Breast epithelium (tissue), 4 donors: ENCODE results near the gene TAF4B. TPM values are rescaled to one million over a fixed set of nuclear protein-coding genes. Genes with fewer than 3 reads are reported as not detected.

Experiments used
- DNase-seq, 2 donors: peaks; one replicate each; pipeline ENCODE4 v3.0.0-alpha.2; 2019; ENCODE audit warnings: low spot score in 2 of 2
- H3K27ac ChIP-seq, 2 donors: fragments of 200-600 bp; sonication (generic) in 1 of 2; one replicate each; pipeline ENCODE4 v1.5.1; 2016 to 2019; ENCODE audit warnings: mild to moderate bottlenecking in 1 of 2
- H3K27me3 ChIP-seq, 2 donors: fragments of 200-600 bp; sonication (generic) in 1 of 2; one replicate each; pipeline versions ENCODE4 v1.5.1 to v1.6.0; 2017 to 2019; ENCODE audit warnings: control low read depth in 1 of 2, mild to moderate bottlenecking in 1 of 2
- H3K36me3 ChIP-seq: fragments of 200-600 bp; one replicate; pipeline ENCODE4 v1.5.1; 2019
- H3K4me1 ChIP-seq, 2 donors: fragments of 200-600 bp; sonication (generic); one replicate each; pipeline ENCODE4 v1.5.1; 2016 to 2019; ENCODE audit warnings: control low read depth in 1 of 2
- H3K4me3 ChIP-seq, 3 donors: fragments of 200-600 bp; sonication (generic); 1 replicate in 2 of 3; 2 replicates in 1 of 3; pipeline ENCODE4 v1.5.1; 2016 to 2019; ENCODE audit warnings: mild to moderate bottlenecking in 3 of 3, moderate library complexity in 2 of 3
- H3K9me3 ChIP-seq, 2 donors: fragments of 200-600 bp; sonication (generic) in 1 of 2; one replicate each; pipeline ENCODE4 v1.5.1; 2016 to 2019; ENCODE audit warnings: control low read depth in 1 of 2
- POLR2A ChIP-seq: fragments of 450-650 bp; IDR thresholded peaks from one replicate; pipeline ENCODE4 v1.6.1; 2016; ENCODE audit warnings: antibody characterized with exemption, mild to moderate bottlenecking, moderate library complexity
- POLR2AphosphoS5 ChIP-seq, 3 donors: sonication (generic); formaldehyde crosslinking; IDR thresholded peaks; one replicate each; pipeline ENCODE4 v1.6.1; 2017; ENCODE audit warnings: antibody characterized with exemption in 3 of 3
- intact Hi-C: fragments of 100-400 bp; cut with DNase I; formaldehyde crosslinking; loops from one replicate; pipeline ENCODE4 v1.15.1; 2023; ENCODE audit warnings: low total_unique reads
- total RNA-seq, 3 donors: library from RNA; depleted of rRNA; stranded (reverse); fragments of >200 nt; gene quantifications; one replicate each; pipeline ENCODE4 v1.1.0, GENCODE V29; 2016
- TF ChIP-seq, protein P1 (sequence below), 3 donors: fragments of 450-650 bp; IDR thresholded peaks; one replicate each; pipeline ENCODE4 v1.5.1; 2016 to 2017; ENCODE audit warnings: antibody characterized with exemption in 3 of 3, mild to moderate bottlenecking in 3 of 3, moderate library complexity in 3 of 3

The TAF4B gene
- total RNA-seq, 3 donors from 2014 or later: 13.6 to 16.8 (median 14.1) TPM

GRCh38 chr18:26342646-26343045 lies 116.4 kb downstream of the TAF4B start:
- TF ChIP-seq POLR2A (no peak), POLR2AphosphoS5 (IDR thresholded peaks at IDR 0.05) (no peak)
- TF ChIP-seq, protein P1, sequence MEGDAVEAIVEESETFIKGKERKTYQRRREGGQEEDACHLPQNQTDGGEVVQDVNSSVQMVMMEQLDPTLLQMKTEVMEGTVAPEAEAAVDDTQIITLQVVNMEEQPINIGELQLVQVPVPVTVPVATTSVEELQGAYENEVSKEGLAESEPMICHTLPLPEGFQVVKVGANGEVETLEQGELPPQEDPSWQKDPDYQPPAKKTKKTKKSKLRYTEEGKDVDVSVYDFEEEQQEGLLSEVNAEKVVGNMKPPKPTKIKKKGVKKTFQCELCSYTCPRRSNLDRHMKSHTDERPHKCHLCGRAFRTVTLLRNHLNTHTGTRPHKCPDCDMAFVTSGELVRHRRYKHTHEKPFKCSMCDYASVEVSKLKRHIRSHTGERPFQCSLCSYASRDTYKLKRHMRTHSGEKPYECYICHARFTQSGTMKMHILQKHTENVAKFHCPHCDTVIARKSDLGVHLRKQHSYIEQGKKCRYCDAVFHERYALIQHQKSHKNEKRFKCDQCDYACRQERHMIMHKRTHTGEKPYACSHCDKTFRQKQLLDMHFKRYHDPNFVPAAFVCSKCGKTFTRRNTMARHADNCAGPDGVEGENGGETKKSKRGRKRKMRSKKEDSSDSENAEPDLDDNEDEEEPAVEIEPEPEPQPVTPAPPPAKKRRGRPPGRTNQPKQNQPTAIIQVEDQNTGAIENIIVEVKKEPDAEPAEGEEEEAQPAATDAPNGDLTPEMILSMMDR (IDR thresholded peaks at IDR 0.05): no peak
- H3K27ac ChIP-seq: peak overlapping the region; percentile 45 to 66
- no peaks in the 10 kb centered on the region for H3K27me3 ChIP-seq
- no peak for DNase-seq
- H3K36me3 ChIP-seq: no peaks in the 10 kb centered on the region
- H3K4me3 ChIP-seq: no peak overlapping the region
- H3K9me3 ChIP-seq: peaks cover 0 to 11% of the 10 kb centered on the region in 2 donors
- peaks cover 0 to 3% of the 10 kb centered on the region in 2 donors for H3K4me1 ChIP-seq
- intact Hi-C loops: no loop called here

DNA sequence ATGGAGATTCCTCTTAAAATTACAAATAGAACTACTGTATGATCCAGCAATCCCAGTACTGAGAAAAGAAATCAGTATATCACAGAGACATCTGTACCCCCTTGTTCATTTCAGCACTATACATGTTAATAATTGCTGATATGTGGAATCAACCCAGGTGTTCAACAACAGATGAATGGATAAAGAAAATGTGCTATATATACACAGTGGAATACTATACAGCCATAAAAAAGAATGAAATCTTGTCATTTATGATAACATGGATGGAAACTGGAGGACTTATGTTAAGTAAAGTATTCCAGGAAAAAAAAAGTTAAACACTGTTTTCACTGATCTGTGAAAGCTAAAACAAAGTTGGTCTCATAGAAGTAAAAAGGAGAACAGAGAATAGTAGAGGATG lies 124.7 kb downstream of the TAF4B start:
- TF ChIP-seq POLR2AphosphoS5 (IDR thresholded peaks at IDR 0.05) (no peak), POLR2A (no peak)
- TF ChIP-seq, protein P1 (IDR thresholded peaks at IDR 0.05): no peak
- peaks cover 0 to 9% of the 10 kb centered on the region in 2 donors for H3K9me3 ChIP-seq
- H3K27ac ChIP-seq: no peak overlapping the region
- DNase-seq: no peak
- H3K4me1 ChIP-seq: no peaks in the 10 kb centered on the region
- no peaks in the 10 kb centered on the region for H3K36me3 ChIP-seq
- no peak overlapping the region for H3K4me3 ChIP-seq
- intact Hi-C loops: no loop called here
- no peaks in the 10 kb centered on the region for H3K27me3 ChIP-seq

- Histone ChIP-seq H3K9me3 (no peaks in the 10 kb centered on the region), H3K4me3 (no peak overlapping the region), H3K27ac (no peak overlapping the region), H3K27me3 (no peaks in the 10 kb centered on the region), H3K4me1 (no peaks in the 10 kb centered on the region), H3K36me3 (no peaks in the 10 kb centered on the region)
- TF ChIP-seq, protein P1 (IDR thresholded peaks at IDR 0.05): no peak
- TF ChIP-seq POLR2A (no peak), POLR2AphosphoS5 (IDR thresholded peaks at IDR 0.05) (no peak)
- DNase-seq: no peak
- intact Hi-C loops: no loop called here
Observed at GRCh38 chr18:26356045-26356785, 130.0 kb downstream of the TAF4B start.

- Histone ChIP-seq H3K4me1 (no peaks in the 10 kb centered on the region), H3K9me3 (no peaks in the 10 kb centered on the region), H3K4me3 (no peak overlapping the region), H3K27me3 (no peaks in the 10 kb centered on the region), H3K36me3 (no peaks in the 10 kb centered on the region), H3K27ac (no peak overlapping the region)
- intact Hi-C loops: no loop called here
- no peak for DNase-seq
- TF ChIP-seq, protein P1 (IDR thresholded peaks at IDR 0.05): no peak
- TF ChIP-seq POLR2A: no peak
- TF ChIP-seq POLR2AphosphoS5 (IDR thresholded peaks at IDR 0.05): no peak
Observed at GRCh38 chr18:26357960-26358359, 131.7 kb downstream of the TAF4B start.

DNA sequence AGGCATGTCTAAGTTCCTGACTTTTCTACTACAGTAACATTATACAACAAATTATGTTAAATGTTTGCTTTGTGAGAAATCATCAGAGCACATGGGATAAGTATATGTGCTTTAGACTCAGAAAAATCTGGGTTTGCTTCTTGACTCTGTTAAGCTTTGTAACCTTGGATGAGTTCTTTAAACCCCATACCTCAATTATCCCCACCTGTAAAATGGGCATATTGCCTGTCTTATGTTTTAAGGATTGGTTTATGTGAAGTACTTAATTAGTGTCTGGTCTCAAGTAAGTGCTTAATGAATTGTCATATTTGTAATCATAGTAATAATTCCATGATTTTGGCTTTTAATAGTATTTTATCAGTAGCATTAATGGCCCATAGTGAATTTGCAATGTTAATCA lies 135.8 kb downstream of the TAF4B start:
- TF ChIP-seq, protein P1 (IDR thresholded peaks at IDR 0.05): no peak
- TF ChIP-seq POLR2A (no peak), POLR2AphosphoS5 (IDR thresholded peaks at IDR 0.05) (no peak)
- H3K9me3 ChIP-seq: no peaks in the 10 kb centered on the region
- H3K27me3 ChIP-seq: no peaks in the 10 kb centered on the region
- no peak overlapping the region for H3K4me3 ChIP-seq
- DNase-seq: no peak
- no peak overlapping the region for H3K27ac ChIP-seq
- no peaks in the 10 kb centered on the region for H3K4me1 ChIP-seq
- H3K36me3 ChIP-seq: no peaks in the 10 kb centered on the region
- intact Hi-C loops: no loop called here
